Peyer's patch (tissue), 4 donors: ENCODE results near the gene THRB.

Experiments
- CTCF ChIP-seq, 6 experiments: fragments of 450-650 bp in 4 of 6; fragments of 200-600 bp in 2 of 6; sonication (generic) in 1 of 6; IDR thresholded peaks; one replicate each; pipeline ENCODE4 v1.5.1; 2017 to 2019; ENCODE audit warnings: antibody characterized with exemption in 6 of 6, mild to moderate bottlenecking in 3 of 6, moderate library complexity in 1 of 6
- POLR2A ChIP-seq, 2 donors: fragments of 450-650 bp; IDR thresholded peaks; one replicate each; pipeline ENCODE4 v1.5.1; 2017; ENCODE audit warnings: antibody characterized with exemption in 2 of 2, mild to moderate bottlenecking in 2 of 2, moderate library complexity in 2 of 2

DNA sequence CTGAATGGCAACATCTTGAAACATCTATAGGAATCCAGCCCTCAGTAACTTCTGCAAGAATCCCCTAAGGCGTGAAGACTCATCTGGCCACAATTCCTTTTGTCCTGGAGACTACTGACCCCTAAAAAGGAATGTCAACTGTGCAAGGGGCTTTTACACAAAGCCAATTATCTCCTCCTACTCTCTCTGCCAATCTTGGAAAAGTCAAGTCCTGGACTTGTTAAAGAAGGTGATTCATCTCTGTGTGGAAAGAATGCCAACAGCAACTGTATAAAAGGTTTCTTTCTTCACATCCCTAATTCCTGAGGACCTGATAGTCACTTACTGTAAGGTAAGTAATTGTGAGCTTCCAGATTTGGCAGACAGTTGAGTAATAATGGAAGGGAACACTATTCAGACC is 22.3 kb downstream of the THRB start:
- TF ChIP-seq CTCF (IDR thresholded peaks at IDR 0.05) (no peak), POLR2A (IDR thresholded peaks at IDR 0.05) (no peak)
